H1 (cell line): Measurements from ENCODE around the gene SIM2. TPM values are rescaled to one million over a fixed set of nuclear protein-coding genes. Genes with fewer than 3 reads are reported as not detected.

Experiments used
- BCL11A ChIP-seq, 2 experiments: IDR thresholded peaks; one replicate each; pipeline ENCODE4 v1.6.1; 2011; ENCODE audit warnings: low read depth in 2 of 2, low read length in 2 of 2, mild to moderate bottlenecking in 2 of 2
- CHD2 ChIP-seq: IDR thresholded peaks from 2 replicates; pipeline ENCODE4 v1.6.1; 2012; ENCODE audit warnings: low read length, improper control_type of control experiment
- TAF7 ChIP-seq: optimal IDR thresholded peaks from 2 replicates; pipeline ENCODE3; 2011; ENCODE audit warnings: low read depth, mild to moderate bottlenecking, inconsistent platforms, low read length, moderate library complexity, borderline replicate concordance
- YY1 ChIP-seq: IDR thresholded peaks from 2 replicates; pipeline ENCODE4 v1.6.1; 2011; ENCODE audit warnings: low read depth, mild to moderate bottlenecking, low read length
- polyA plus RNA-seq, 7 experiments: library from polyadenylated mRNA; depleted of rRNA in 3 of 7; stranded (reverse) in 5 of 7; unstranded in 2 of 7; fragments of >200 nt in 5 of 7; fragments of 200-250 nt in 2 of 7; gene quantifications; 1 replicate in 5 of 7; 2 replicates in 1 of 7; 4 replicates in 1 of 7; pipeline versions ENCODE4 v1.2.1 to v1.2.3, GENCODE V29; 2011 to 2013; ENCODE audit warnings: missing spikeins in 2 of 7, mixed read lengths in 2 of 7
- total RNA-seq: library from RNA; stranded (reverse); fragmentation: NEBNext Ultra II Directional; extraction: Animal tissue kit (Norgen Biotek cat#: 25700); gene quantifications from 2 replicates; pipeline ENCODE4 v1.2.1, GENCODE V29; 2021

Gene SIM2
- total and polyA plus RNA-seq, 2 of the 8 experiments (the other 6 are each of a cell fraction or from before 2014, with no cell fraction given) = 0.05 to 0.26 TPM

DNA sequence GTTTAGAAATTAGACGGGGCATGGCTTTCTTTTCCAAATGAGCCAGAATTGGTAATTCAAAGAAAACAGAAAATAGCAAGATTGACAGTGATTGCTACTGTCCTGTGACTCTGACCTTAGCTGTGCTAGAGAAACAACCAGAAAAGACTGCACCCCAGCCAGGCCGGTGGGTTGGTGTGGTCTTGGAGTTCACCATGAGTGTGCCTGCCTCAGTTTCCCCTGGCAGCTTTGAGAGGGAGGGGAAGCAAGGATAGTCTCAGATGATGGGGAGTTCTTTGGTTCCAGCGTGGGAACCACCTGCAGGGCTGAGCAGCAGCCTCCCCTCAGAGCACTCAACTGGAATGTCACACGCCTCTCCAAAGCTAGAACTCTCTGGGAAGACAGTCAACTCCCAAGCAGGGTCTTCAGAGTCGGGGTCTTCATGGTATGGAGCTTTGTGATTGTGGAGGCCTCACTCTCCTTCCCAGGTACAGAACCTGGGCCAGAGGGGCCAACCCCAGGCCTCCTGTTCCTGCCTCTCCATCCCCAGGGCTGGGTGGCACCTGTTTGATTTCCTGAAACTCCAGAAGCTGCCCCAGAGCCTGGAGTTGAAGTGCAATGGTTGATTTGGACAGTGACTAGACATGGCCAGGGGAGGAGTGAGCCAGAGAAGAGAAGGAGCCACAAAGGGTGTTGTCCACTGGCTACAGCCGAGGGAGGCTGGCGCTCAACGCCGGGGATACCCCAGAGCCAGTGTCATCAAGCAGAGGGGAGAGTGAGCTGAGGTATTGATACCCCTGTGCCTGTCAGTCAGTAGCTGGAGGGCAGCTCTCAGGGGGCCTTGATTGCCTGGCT, 35.7 kb downstream of the SIM2 start (continued):
- TF ChIP-seq TAF7 = no peak
- TF ChIP-seq BCL11A (IDR thresholded peaks at IDR 0.05; ENCODE audit: low read depth in 2 of 2, low read length in 2 of 2) = no peak
- no peak for TF ChIP-seq YY1
- no peak for TF ChIP-seq CHD2
